HCT116 (cell line): ENCODE results near the gene IL17A. TPM values are rescaled to one million over a fixed set of nuclear protein-coding genes. Genes with fewer than 3 reads are reported as not detected.

Source experiments
- ATAC-seq: fragments of 200-7000 bp; cut with Tn5 transposase; 2 replicates; pipeline ENCODE4 v1.9.1; 2020; ENCODE audit warnings: mild to moderate bottlenecking, moderate library complexity
- BruUV-seq: library from RNA; stranded (reverse); fragments of 400-500 nt; replicated peaks from 2 replicates; lab custom pipeline; 2021; lab: Mats Ljungman, UMichigan
- CTCF ChIA-PET: fragments of 300-600 bp; sonication (Branson Sonifier 250); formaldehyde crosslinking; loops from one replicate; lab custom pipeline; 2021; ENCODE audit warnings: antibody characterized with exemption; lab: Charles Lee
- POLR2A ChIA-PET: fragments of 300-600, 350-600 bp; sonication (Branson Sonifier 250); formaldehyde crosslinking; loops from one replicate; lab custom pipeline; 2021; ENCODE audit warnings: antibody characterized with exemption; lab: Charles Lee
- RAD21 ChIA-PET, 2 experiments: fragments of 300-600 bp; sonication (Branson Sonifier 250); formaldehyde crosslinking; loops; one replicate each; lab custom pipeline; 2023; ENCODE audit warnings: low total read pairs in 2 of 2; ENCODE audit not compliant: uncharacterized antibody in 2 of 2, unreplicated experiment in 2 of 2, low non-redundant PET in 1 of 2; lab: Charles Lee
- DNase-seq: peaks from one replicate; pipeline ENCODE4 v3.0.0-alpha.2; 2010; ENCODE audit warnings: low read depth, low spot score
- H2AFZ ChIP-seq: fragments of 200-600 bp; shearing (Covaris generic), sonication (generic); 2 replicates; pipeline ENCODE4 v1.6.1; 2017; ENCODE audit warnings: low read depth, mixed run types, mixed read lengths, antibody characterized with exemption, low read length; ENCODE audit not compliant: poor library complexity, severe bottlenecking
- H3K27ac ChIP-seq: 2 replicates; pipeline ENCODE4 v1.5.1; 2012; ENCODE audit warnings: low read depth, low read length
- H3K27me3 ChIP-seq: fragments of 200-600 bp; sonication (generic); 2 replicates; pipeline ENCODE4 v1.6.1; 2016; ENCODE audit warnings: mixed run types, low read length, mixed read lengths; ENCODE audit not compliant: insufficient read depth
- H3K36me3 ChIP-seq, 2 experiments: fragments of 200-500 bp in 1 of 2; fragments of 200-600 bp in 1 of 2; sonication (Bioruptor generic) in 1 of 2; sonication (generic) in 1 of 2; 2 replicates each; pipeline versions ENCODE4 v1.5.1 to v1.6.1; 2014 to 2016; ENCODE audit warnings: low read length in 2 of 2, inconsistent platforms in 1 of 2, mixed read lengths in 1 of 2, mixed run types in 1 of 2; ENCODE audit not compliant: insufficient read depth in 2 of 2, control insufficient read depth in 1 of 2
- H3K4me1 ChIP-seq, 2 experiments: fragments of 200-600 bp in 1 of 2; sonication (generic) in 1 of 2; 2 replicates each; pipeline versions ENCODE4 v1.5.1 to v1.6.1; 2012 to 2017; ENCODE audit warnings: low read length in 2 of 2, inconsistent platforms in 1 of 2, mild to moderate bottlenecking in 1 of 2, mixed read lengths in 1 of 2, mixed run types in 1 of 2, moderate library complexity in 1 of 2; ENCODE audit not compliant: insufficient read depth in 2 of 2, control insufficient read depth in 1 of 2
- H3K4me2 ChIP-seq: fragments of 200-600 bp; sonication (generic); 2 replicates; pipeline ENCODE4 v1.6.1; 2017; ENCODE audit warnings: mixed run types, low read length, mixed read lengths
- H3K4me3 ChIP-seq, 2 experiments: fragments of 200-600 bp in 1 of 2; sonication (generic) in 1 of 2; replicated peaks in 1 of 2; 2 replicates each; pipeline ENCODE4 v1.5.1; 2011 to 2016; ENCODE audit warnings: low read length in 2 of 2, control low read depth in 1 of 2, low read depth in 1 of 2, mild to moderate bottlenecking in 1 of 2, mixed read lengths in 1 of 2, mixed run types in 1 of 2
- H3K79me2 ChIP-seq: fragments of 200-600 bp; sonication (generic); 2 replicates; pipeline ENCODE4 v1.6.1; 2017; ENCODE audit warnings: mild to moderate bottlenecking, mixed run types, low read length, moderate library complexity, mixed read lengths; ENCODE audit not compliant: insufficient read depth
- H3K9ac ChIP-seq: fragments of 200-600 bp; sonication (generic); 2 replicates; pipeline ENCODE4 v1.6.1; 2016; ENCODE audit warnings: low read length, mixed read lengths
- H3K9me2 ChIP-seq: fragments of 200-600 bp; sonication (generic), shearing (Covaris generic); 2 replicates; pipeline ENCODE4 v1.6.1; 2017; ENCODE audit warnings: mixed run types, mild to moderate bottlenecking, moderate library complexity; ENCODE audit not compliant: insufficient read depth
- H3K9me3 ChIP-seq, 2 experiments: fragments of 200-500 bp in 1 of 2; fragments of 200-600 bp in 1 of 2; sonication (Bioruptor generic) in 1 of 2; sonication (generic) in 1 of 2; 2 replicates each; pipeline ENCODE4 v1.6.1; 2014 to 2017; ENCODE audit warnings: low read length in 2 of 2, mixed read lengths in 2 of 2, inconsistent platforms in 1 of 2, low read depth in 1 of 2, mild to moderate bottlenecking in 1 of 2, mixed run types in 1 of 2, moderate library complexity in 1 of 2; ENCODE audit not compliant: control insufficient read depth in 1 of 2, insufficient read depth in 1 of 2
- H4K20me1 ChIP-seq: fragments of 200-600 bp; sonication (generic), shearing (Covaris generic); 2 replicates; pipeline ENCODE4 v1.6.1; 2017; ENCODE audit warnings: mixed run types, mild to moderate bottlenecking, moderate library complexity; ENCODE audit not compliant: insufficient read depth
- CBX3 ChIP-seq: IDR thresholded peaks from 2 replicates; pipeline ENCODE4 v1.6.1; 2012; ENCODE audit warnings: low read depth
- EGR1 ChIP-seq: IDR thresholded peaks from 2 replicates; pipeline ENCODE4 v1.6.1; 2012; ENCODE audit warnings: low read depth
- ELF1 ChIP-seq: IDR thresholded peaks from 2 replicates; pipeline ENCODE4 v1.6.1; 2012; ENCODE audit warnings: low read depth, borderline replicate concordance
- EZH2 ChIP-seq: fragments of 200-600 bp; sonication (generic); IDR thresholded peaks from 2 replicates; pipeline ENCODE4 v1.6.1; 2017; ENCODE audit warnings: antibody characterized with exemption, mixed run types
- EZH2phosphoT487 ChIP-seq: fragments of 200-600 bp; IDR thresholded peaks from 2 replicates; pipeline ENCODE4 v1.6.1; 2018; ENCODE audit warnings: antibody characterized with exemption, borderline replicate concordance
- FOSL1 ChIP-seq: IDR thresholded peaks from 2 replicates; pipeline ENCODE4 v1.6.1; 2012; ENCODE audit warnings: low read depth
- JUND ChIP-seq: IDR thresholded peaks from 2 replicates; pipeline ENCODE4 v1.6.1; 2012
- MAX ChIP-seq: IDR thresholded peaks from 2 replicates; pipeline ENCODE4 v1.6.1; 2012
- POLR2A ChIP-seq: IDR thresholded peaks from 2 replicates; pipeline ENCODE4 v1.7.0; 2011; ENCODE audit warnings: borderline replicate concordance; ENCODE audit not compliant: insufficient read depth, insufficient read length; ENCODE audit errors: extremely low read depth
- RAD21 ChIP-seq: IDR thresholded peaks from 2 replicates; pipeline ENCODE4 v1.6.1; 2012; ENCODE audit warnings: low read depth, mild to moderate bottlenecking
- REST ChIP-seq: IDR thresholded peaks from 2 replicates; pipeline ENCODE4 v1.6.1; 2012; ENCODE audit warnings: low read depth
- SIN3A ChIP-seq: IDR thresholded peaks from 2 replicates; pipeline ENCODE4 v1.6.1; 2012; ENCODE audit warnings: low read depth
- SP1 ChIP-seq: IDR thresholded peaks from 2 replicates; pipeline ENCODE4 v1.6.1; 2012; ENCODE audit warnings: low read depth
- TCF7L2 ChIP-seq: IDR thresholded peaks from 2 replicates; pipeline ENCODE4 v1.7.0; 2011; ENCODE audit warnings: borderline replicate concordance, inconsistent platforms; ENCODE audit not compliant: insufficient read depth, insufficient read length; ENCODE audit errors: extremely low read depth
- YY1 ChIP-seq: IDR thresholded peaks from 2 replicates; pipeline ENCODE4 v1.6.1; 2011; ENCODE audit warnings: low read length, low read depth, moderate library complexity, mild to moderate bottlenecking; ENCODE audit not compliant: insufficient replicate concordance; ENCODE audit errors: extremely low read depth
- ZBTB33 ChIP-seq: IDR thresholded peaks from 2 replicates; pipeline ENCODE4 v1.6.1; 2011; ENCODE audit warnings: mild to moderate bottlenecking, low read length, moderate library complexity; ENCODE audit not compliant: insufficient replicate concordance; ENCODE audit errors: extremely low read depth
- ZFX ChIP-seq: fragments of 450-650 bp; IDR thresholded peaks from 2 replicates; pipeline ENCODE4 v1.6.1; 2017
- ZNF274 ChIP-seq: fragments of 200-500 bp; sonication (Bioruptor generic); IDR thresholded peaks from 2 replicates; pipeline ENCODE4 v1.6.1; 2014; ENCODE audit warnings: mild to moderate bottlenecking, low read depth, low read length, inconsistent platforms
- intact Hi-C: fragments of 100-400 bp; cut with micrococcal nuclease; formaldehyde crosslinking; loops from 2 replicates; pipeline ENCODE4 v1.10.0; 2022
- total RNA-seq: library from RNA; stranded (reverse); gene quantifications from one replicate; pipeline ENCODE4 v1.2.1, GENCODE V29; 2021; ENCODE audit not compliant: unreplicated experiment

The IL17A gene
- total RNA-seq, 1 experiment from 2014 or later, result not detected

- TF ChIP-seq YY1 (no peak), EGR1 (no peak), ZBTB33 (no peak), EZH2 (no peak), REST (no peak), JUND (no peak)
Observed at GRCh38 chr6:52215787-52216186, 29.6 kb downstream of the IL17A start (continued).

- ChIA-PET POLR2A (no interaction called here), CTCF (no interaction called here), RAD21 (no interaction called here)
- TF ChIP-seq ZNF274 (no peak), CBX3 (no peak), EZH2 (no peak), JUND (no peak), EGR1 (no peak), POLR2A (no peak), MAX (no peak), RAD21 (no peak), ZFX (no peak), FOSL1 (no peak), EZH2phosphoT487 (no peak), ELF1 (no peak), ZBTB33 (no peak), SP1 (no peak), SIN3A (no peak), TCF7L2 (no peak)
- intact Hi-C loops, result no loop called here
- H3K79me2 ChIP-seq, result no peaks in the 10 kb centered on the region
- H3K27ac ChIP-seq, result no peak overlapping the region
- ATAC-seq, result no peak
- no peaks in the 10 kb centered on the region for H3K9me3 ChIP-seq
- H4K20me1 ChIP-seq, result no peaks in the 10 kb centered on the region
- no peaks in the 10 kb centered on the region for H3K4me1 ChIP-seq
- no peaks in the 10 kb centered on the region for H3K36me3 ChIP-seq
- no peak overlapping the region for H3K9ac ChIP-seq
- no peak overlapping the region for H3K4me3 ChIP-seq
- peaks cover 20% of the 10 kb centered on the region for H3K27me3 ChIP-seq
- no peak overlapping the region for H3K4me2 ChIP-seq
- no peak overlapping the region for H2AFZ ChIP-seq
- BruUV-seq, result no TSS peak
- no peak for DNase-seq
- H3K9me2 ChIP-seq, result no peaks in the 10 kb centered on the region
Observed at GRCh38 chr6:52216932-52217575, 30.9 kb downstream of the IL17A start.
